K562 (cell line): ENCODE data around the gene SIRT7. TPM values are rescaled to one million over a fixed set of nuclear protein-coding genes. Genes with fewer than 3 reads are reported as not detected.
A peak's percentile ranks its signal among the peaks of the same experiment; 100 is the strongest.

ENCODE experiments used
- BRF1 ChIP-seq: IDR thresholded peaks from 3 replicates; pipeline ENCODE4 v1.6.1; 2011; ENCODE audit warnings: borderline replicate concordance, mild to moderate bottlenecking; ENCODE audit not compliant: insufficient read length; ENCODE audit errors: extremely low read depth
- HDAC1 ChIP-seq, 2 experiments: fragments of 450-650 bp; IDR thresholded peaks; 2 replicates each; pipeline ENCODE4 v1.6.1; 2016 to 2017; ENCODE audit warnings: inconsistent platforms in 1 of 2, mild to moderate bottlenecking in 1 of 2, moderate library complexity in 1 of 2
- L3MBTL2 ChIP-seq: fragments of 450-650 bp; IDR thresholded peaks from 2 replicates; pipeline ENCODE4 v1.6.1; 2016; ENCODE audit warnings: mild to moderate bottlenecking, moderate library complexity
- MAZ ChIP-seq, 2 experiments: fragments of 450-650 bp in 1 of 2; sonication (generic) in 1 of 2; formaldehyde crosslinking; IDR thresholded peaks in 1 of 2; conservative IDR thresholded peaks in 1 of 2; 2 replicates each; pipeline versions ENCODE4 v1.4.0 to v1.5.0; 2020; ENCODE audit warnings: mild to moderate bottlenecking in 1 of 2, missing genetic modification reagents in 1 of 2
- NELFE ChIP-seq: IDR thresholded peaks from 2 replicates; pipeline ENCODE4 v1.6.1; 2011; ENCODE audit warnings: mild to moderate bottlenecking; ENCODE audit not compliant: insufficient read depth, insufficient read length
- NFIC ChIP-seq: fragments of 450-650 bp; IDR thresholded peaks from 2 replicates; pipeline ENCODE4 v1.6.1; 2017; ENCODE audit warnings: mild to moderate bottlenecking, inconsistent platforms
- NR3C1 ChIP-seq: sonication (generic); formaldehyde crosslinking; IDR thresholded peaks from 2 replicates; pipeline ENCODE4 v1.8.1; 2022; ENCODE audit warnings: missing genetic modification reagents
- POU5F1 ChIP-seq: fragments of 150-350 bp; IDR thresholded peaks from 2 replicates; pipeline ENCODE4 v1.6.1; 2014; ENCODE audit warnings: borderline replicate concordance, low read length, low read depth, mild to moderate bottlenecking; ENCODE audit not compliant: partially characterized antibody
- PYGO2 ChIP-seq: fragments of 450-650 bp; IDR thresholded peaks from 2 replicates; pipeline ENCODE4 v1.6.1; 2016; ENCODE audit warnings: mild to moderate bottlenecking, missing genetic modification characterization, moderate library complexity, missing compliant biosample characterization
- TAF7 ChIP-seq: fragments of 450-650 bp; IDR thresholded peaks from 2 replicates; pipeline ENCODE4 v1.6.1; 2016; ENCODE audit warnings: missing genetic modification characterization, missing compliant biosample characterization
- TAF9B ChIP-seq: fragments of 450-650 bp; IDR thresholded peaks from 2 replicates; pipeline ENCODE4 v1.6.1; 2018; ENCODE audit warnings: mild to moderate bottlenecking; ENCODE audit not compliant: partially characterized antibody
- TEAD2 ChIP-seq: fragments of 450-650 bp; IDR thresholded peaks from 2 replicates; pipeline ENCODE4 v1.6.1; 2016; ENCODE audit warnings: missing genetic modification characterization, control low read depth, missing compliant biosample characterization
- ZFP30 ChIP-seq: fragments of 250-450 bp; sonication (Bioruptor Pico); IDR thresholded peaks from 2 replicates; pipeline ENCODE4 v1.8.0; 2022; ENCODE audit warnings: moderate library complexity, mild to moderate bottlenecking, inconsistent platforms, borderline replicate concordance
- ZNF133 ChIP-seq: fragments of 250-450 bp; sonication (Bioruptor Pico); IDR thresholded peaks from 2 replicates; pipeline ENCODE4 v1.4.0; 2020; ENCODE audit warnings: mild to moderate bottlenecking
- ZNF165 ChIP-seq: fragments of 250-450 bp; sonication (Bioruptor Pico); IDR thresholded peaks from 2 replicates; pipeline ENCODE4 v1.4.0; 2020; ENCODE audit warnings: borderline replicate concordance
- polyA plus RNA-seq, 8 experiments: library from polyadenylated mRNA; depleted of rRNA in 4 of 8; stranded (reverse) in 5 of 8; unstranded in 3 of 8; fragments of >200 nt; fragmentation: Nextera tagmentation in 2 of 8; fragmentation: Illumina TruSeq in 1 of 8; extraction: Ambion mirVana in 2 of 8; extraction: Trizol in 1 of 8; gene quantifications; 2 replicates each; pipeline versions ENCODE4 v1.2.1 to v1.2.3, GENCODE V29; 2011 to 2014; ENCODE audit warnings: inconsistent platforms in 1 of 8, missing spikeins in 1 of 8
- total RNA-seq, 7 experiments: library from RNA; depleted of rRNA in 6 of 7; stranded (reverse); fragments of >200 nt in 6 of 7; fragmentation: Illumina TruSeq in 2 of 7; extraction: Trizol in 2 of 7; gene quantifications; 2 replicates each; pipeline versions ENCODE4 v1.2.1 to v1.2.3, GENCODE V29; 2011 to 2021; ENCODE audit warnings: low replicate concordance in 1 of 7
- TF ChIP-seq, protein P1 (sequence below): sonication (generic); formaldehyde crosslinking; IDR thresholded peaks from 2 replicates; pipeline ENCODE4 v1.8.0; 2022; ENCODE audit warnings: mild to moderate bottlenecking, missing genetic modification reagents
- TF ChIP-seq, protein P2 (sequence below): sonication (generic); formaldehyde crosslinking; IDR thresholded peaks from 2 replicates; pipeline ENCODE4 v1.8.0; 2023; ENCODE audit warnings: mild to moderate bottlenecking, missing genetic modification reagents
- TF ChIP-seq, protein P3 (sequence below): IDR thresholded peaks from 3 replicates; pipeline ENCODE4 v1.6.1; 2011; ENCODE audit warnings: borderline replicate concordance, mild to moderate bottlenecking; ENCODE audit not compliant: insufficient read length, insufficient read depth
- TF ChIP-seq, protein P4 (sequence below): fragments of 250-450 bp; sonication (Bioruptor Pico); IDR thresholded peaks from 2 replicates; pipeline ENCODE4 v1.4.0; 2020; ENCODE audit warnings: borderline replicate concordance
- TF ChIP-seq, protein P5 (sequence below): fragments of 250-450 bp; sonication (Bioruptor Pico); IDR thresholded peaks from 2 replicates; pipeline ENCODE4 v1.5.0; 2021

Gene SIRT7
- total and polyA plus RNA-seq, 9 of the 15 experiments (the other 6 are each of a cell fraction or from before 2014, with no cell fraction given), result 1.6 to 54.8 (median 20.3) TPM

DNA sequence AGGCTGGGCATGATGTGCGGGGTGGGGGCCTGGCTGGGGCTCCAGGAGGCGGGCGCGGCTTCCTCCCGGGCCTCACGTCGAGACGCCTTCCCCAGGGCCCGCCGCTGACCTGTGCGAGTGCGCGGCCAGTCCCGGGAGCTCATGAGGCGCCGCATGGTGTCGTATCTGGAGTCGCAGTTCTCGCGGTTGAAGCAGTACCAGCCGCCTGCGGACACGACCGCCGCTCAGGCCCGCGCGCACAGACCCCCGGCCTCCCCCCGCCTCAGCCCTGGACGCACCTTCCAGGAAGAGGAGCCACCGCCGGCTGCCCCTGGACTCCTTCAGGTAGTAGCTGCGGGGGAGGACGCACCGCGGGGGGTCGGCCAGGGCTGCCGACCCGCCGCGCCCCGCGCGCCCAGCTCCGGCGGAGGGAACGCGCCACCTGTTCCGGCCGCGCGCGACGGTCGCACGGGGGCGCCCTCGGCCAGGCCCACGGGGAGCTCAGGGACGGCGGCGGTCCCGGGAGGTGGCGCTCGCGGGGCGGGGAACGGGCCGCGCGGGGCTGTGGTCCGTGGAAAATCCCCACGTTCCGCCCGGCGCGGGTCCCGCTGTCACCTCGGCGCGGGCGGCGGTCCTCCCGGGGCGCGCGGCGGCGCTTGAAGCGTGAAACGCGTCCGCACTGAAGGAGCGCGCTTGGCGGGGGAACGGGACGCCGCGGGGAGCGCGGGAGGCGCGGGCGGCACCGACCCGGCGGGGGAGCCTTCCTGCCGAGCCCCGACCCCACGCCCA lies 41.6 kb upstream of the SIRT7 start (continued):
- TF ChIP-seq, protein P1, sequence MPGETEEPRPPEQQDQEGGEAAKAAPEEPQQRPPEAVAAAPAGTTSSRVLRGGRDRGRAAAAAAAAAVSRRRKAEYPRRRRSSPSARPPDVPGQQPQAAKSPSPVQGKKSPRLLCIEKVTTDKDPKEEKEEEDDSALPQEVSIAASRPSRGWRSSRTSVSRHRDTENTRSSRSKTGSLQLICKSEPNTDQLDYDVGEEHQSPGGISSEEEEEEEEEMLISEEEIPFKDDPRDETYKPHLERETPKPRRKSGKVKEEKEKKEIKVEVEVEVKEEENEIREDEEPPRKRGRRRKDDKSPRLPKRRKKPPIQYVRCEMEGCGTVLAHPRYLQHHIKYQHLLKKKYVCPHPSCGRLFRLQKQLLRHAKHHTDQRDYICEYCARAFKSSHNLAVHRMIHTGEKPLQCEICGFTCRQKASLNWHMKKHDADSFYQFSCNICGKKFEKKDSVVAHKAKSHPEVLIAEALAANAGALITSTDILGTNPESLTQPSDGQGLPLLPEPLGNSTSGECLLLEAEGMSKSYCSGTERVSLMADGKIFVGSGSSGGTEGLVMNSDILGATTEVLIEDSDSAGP (CRISPR knock-in tag), result no peak
- TF ChIP-seq MAZ (CRISPR knock-in tag; conservative IDR thresholded peaks at IDR 0.05 in 1 of 2, IDR thresholded peaks at IDR 0.05 in 1 of 2), result peak in 1 of 2 experiments; percentile 68; a peak in 2 of 4 replicates
- TF ChIP-seq TEAD2 (tag), result no peak
- peak; percentile 52; the same call in 1 of the 2 replicates for TF ChIP-seq NR3C1 (CRISPR knock-in tag)
- TF ChIP-seq BRF1, result no peak
- no peak for TF ChIP-seq HDAC1 (IDR thresholded peaks at IDR 0.05)
- no peak for TF ChIP-seq ZNF165 (CRISPR knock-in tag)
- TF ChIP-seq, protein P2, sequence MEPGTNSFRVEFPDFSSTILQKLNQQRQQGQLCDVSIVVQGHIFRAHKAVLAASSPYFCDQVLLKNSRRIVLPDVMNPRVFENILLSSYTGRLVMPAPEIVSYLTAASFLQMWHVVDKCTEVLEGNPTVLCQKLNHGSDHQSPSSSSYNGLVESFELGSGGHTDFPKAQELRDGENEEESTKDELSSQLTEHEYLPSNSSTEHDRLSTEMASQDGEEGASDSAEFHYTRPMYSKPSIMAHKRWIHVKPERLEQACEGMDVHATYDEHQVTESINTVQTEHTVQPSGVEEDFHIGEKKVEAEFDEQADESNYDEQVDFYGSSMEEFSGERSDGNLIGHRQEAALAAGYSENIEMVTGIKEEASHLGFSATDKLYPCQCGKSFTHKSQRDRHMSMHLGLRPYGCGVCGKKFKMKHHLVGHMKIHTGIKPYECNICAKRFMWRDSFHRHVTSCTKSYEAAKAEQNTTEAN (CRISPR knock-in tag), result no peak
- no peak; the same call in none of the 2 replicates for TF ChIP-seq NFIC
- TF ChIP-seq, protein P3, sequence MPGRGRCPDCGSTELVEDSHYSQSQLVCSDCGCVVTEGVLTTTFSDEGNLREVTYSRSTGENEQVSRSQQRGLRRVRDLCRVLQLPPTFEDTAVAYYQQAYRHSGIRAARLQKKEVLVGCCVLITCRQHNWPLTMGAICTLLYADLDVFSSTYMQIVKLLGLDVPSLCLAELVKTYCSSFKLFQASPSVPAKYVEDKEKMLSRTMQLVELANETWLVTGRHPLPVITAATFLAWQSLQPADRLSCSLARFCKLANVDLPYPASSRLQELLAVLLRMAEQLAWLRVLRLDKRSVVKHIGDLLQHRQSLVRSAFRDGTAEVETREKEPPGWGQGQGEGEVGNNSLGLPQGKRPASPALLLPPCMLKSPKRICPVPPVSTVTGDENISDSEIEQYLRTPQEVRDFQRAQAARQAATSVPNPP, result no peak
- TF ChIP-seq TAF9B, result no peak
- TF ChIP-seq NELFE, result no peak
- no peak for TF ChIP-seq ZFP30 (CRISPR knock-in tag)
- TF ChIP-seq PYGO2 (tag), result no peak
- TF ChIP-seq POU5F1, result no peak
- no peak for TF ChIP-seq ZNF133 (CRISPR knock-in tag)
- TF ChIP-seq TAF7 (tag), result no peak
- TF ChIP-seq, protein P4, sequence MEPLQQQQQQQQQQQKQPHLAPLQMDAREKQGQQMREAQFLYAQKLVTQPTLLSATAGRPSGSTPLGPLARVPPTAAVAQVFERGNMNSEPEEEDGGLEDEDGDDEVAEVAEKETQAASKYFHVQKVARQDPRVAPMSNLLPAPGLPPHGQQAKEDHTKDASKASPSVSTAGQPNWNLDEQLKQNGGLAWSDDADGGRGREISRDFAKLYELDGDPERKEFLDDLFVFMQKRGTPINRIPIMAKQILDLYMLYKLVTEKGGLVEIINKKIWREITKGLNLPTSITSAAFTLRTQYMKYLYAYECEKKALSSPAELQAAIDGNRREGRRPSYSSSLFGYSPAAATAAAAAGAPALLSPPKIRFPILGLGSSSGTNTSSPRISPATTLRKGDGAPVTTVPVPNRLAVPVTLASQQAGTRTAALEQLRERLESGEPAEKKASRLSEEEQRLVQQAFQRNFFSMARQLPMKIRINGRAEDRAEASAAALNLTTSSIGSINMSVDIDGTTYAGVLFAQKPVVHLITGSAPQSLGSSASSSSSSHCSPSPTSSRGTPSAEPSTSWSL (CRISPR knock-in tag), result no peak
- peak; percentile 91 for TF ChIP-seq L3MBTL2
- TF ChIP-seq, protein P5, sequence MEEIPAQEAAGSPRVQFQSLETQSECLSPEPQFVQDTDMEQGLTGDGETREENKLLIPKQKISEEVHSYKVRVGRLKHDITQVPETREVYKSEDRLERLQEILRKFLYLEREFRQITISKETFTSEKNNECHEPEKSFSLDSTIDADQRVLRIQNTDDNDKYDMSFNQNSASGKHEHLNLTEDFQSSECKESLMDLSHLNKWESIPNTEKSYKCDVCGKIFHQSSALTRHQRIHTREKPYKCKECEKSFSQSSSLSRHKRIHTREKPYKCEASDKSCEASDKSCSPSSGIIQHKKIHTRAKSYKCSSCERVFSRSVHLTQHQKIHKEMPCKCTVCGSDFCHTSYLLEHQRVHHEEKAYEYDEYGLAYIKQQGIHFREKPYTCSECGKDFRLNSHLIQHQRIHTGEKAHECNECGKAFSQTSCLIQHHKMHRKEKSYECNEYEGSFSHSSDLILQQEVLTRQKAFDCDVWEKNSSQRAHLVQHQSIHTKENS (CRISPR knock-in tag), result no peak
